Prostate gland (tissue), 2 donors: ENCODE measurements around the gene TMEM18. TPM values are rescaled to one million over a fixed set of nuclear protein-coding genes. Genes with fewer than 3 reads are reported as not detected.

ENCODE experiments used
- DNase-seq: peaks from one replicate; pipeline ENCODE4 v3.0.0-alpha.2; 2019; ENCODE audit warnings: low spot score
- H3K27ac ChIP-seq, 2 donors: fragments of 200-600 bp; sonication (generic); 2 replicates each; pipeline ENCODE4 v1.5.1; 2017 to 2019
- H3K27me3 ChIP-seq: fragments of 200-600 bp; sonication (generic); replicated peaks from 2 replicates; pipeline ENCODE4 v1.5.1; 2019; ENCODE audit not compliant: insufficient read depth
- H3K36me3 ChIP-seq, 2 donors: fragments of 200-600 bp; sonication (generic); 1 replicate in 1 of 2; 2 replicates in 1 of 2; pipeline versions ENCODE4 v1.5.1 to v1.8.1; 2017 to 2019
- H3K4me1 ChIP-seq: fragments of 200-600 bp; sonication (generic); replicated peaks from 2 replicates; pipeline ENCODE4 v1.5.1; 2019
- H3K4me3 ChIP-seq, 2 donors: fragments of 200-600 bp; sonication (generic); 2 replicates each; pipeline ENCODE4 v1.5.1; 2017 to 2019
- H3K9me3 ChIP-seq: fragments of 200-600 bp; sonication (generic); 2 replicates; pipeline ENCODE4 v1.5.1; 2017
- CTCF ChIP-seq, 4 experiments: fragments of 200-600 bp in 2 of 4; fragments of 450-650 bp in 2 of 4; sonication (generic) in 2 of 4; IDR thresholded peaks; 1 replicate in 3 of 4; 2 replicates in 1 of 4; pipeline ENCODE4 v1.5.1; 2016 to 2019; ENCODE audit warnings: antibody characterized with exemption in 4 of 4, mild to moderate bottlenecking in 2 of 4, moderate library complexity in 2 of 4
- POLR2A ChIP-seq: fragments of 450-650 bp; IDR thresholded peaks from one replicate; pipeline ENCODE4 v1.6.1; 2016; ENCODE audit warnings: antibody characterized with exemption, mild to moderate bottlenecking
- POLR2AphosphoS5 ChIP-seq: sonication (generic); formaldehyde crosslinking; IDR thresholded peaks from one replicate; pipeline ENCODE4 v1.6.1; 2017; ENCODE audit warnings: antibody characterized with exemption
- WGBS: methylation state at CpG from one replicate; pipeline ENCODE4 v1.1.5; 2018; 5-methylcytosine and 5-hydroxymethylcytosine counted together
- intact Hi-C: fragments of 100-400 bp; cut with DNase I; formaldehyde crosslinking; loops from one replicate; pipeline ENCODE4 v1.14.2; 2022
- total RNA-seq, 2 donors: library from RNA; depleted of rRNA; stranded (reverse); fragments of >200 nt; gene quantifications; one replicate each; pipeline ENCODE4 v1.1.0, GENCODE V29; 2016

Gene TMEM18
- total RNA-seq, 2 donors from 2014 or later = 17.7 to 19.3 TPM

GRCh38 chr2:641164-641871 lies 35.9 kb downstream of the TMEM18 start:
- no peak overlapping the region for H3K27ac ChIP-seq
- H3K4me1 ChIP-seq = no peaks in the 10 kb centered on the region
- intact Hi-C loops = no loop called here
- H3K36me3 ChIP-seq = no peaks in the 10 kb centered on the region
- DNase-seq = no peak
- no peak overlapping the region for H3K4me3 ChIP-seq
- WGBS = 40% methylated on average over 9 of the region's 9 CpGs
- H3K9me3 ChIP-seq = no peaks in the 10 kb centered on the region
- no peak for TF ChIP-seq POLR2AphosphoS5
- no peak for TF ChIP-seq POLR2A
- TF ChIP-seq CTCF (IDR thresholded peaks at IDR 0.05) = no peak
- no peaks in the 10 kb centered on the region for H3K27me3 ChIP-seq

- H3K27ac ChIP-seq = no peak overlapping the region
- no peaks in the 10 kb centered on the region for H3K9me3 ChIP-seq
- TF ChIP-seq POLR2AphosphoS5 = no peak
- intact Hi-C loops = loop anchor here (5.0 kb wide), 1 partner anchor 392 kb away; no protein-coding TSS in a partner anchor
- no peaks in the 10 kb centered on the region for H3K36me3 ChIP-seq
- no peaks in the 10 kb centered on the region for H3K4me1 ChIP-seq
- no peak for DNase-seq
- 80% methylated on average over 6 of the region's 6 CpGs for WGBS
- H3K27me3 ChIP-seq = no peaks in the 10 kb centered on the region
- no peak overlapping the region for H3K4me3 ChIP-seq
These were observed 37.5 kb downstream of the TMEM18 start for GRCh38 chr2:639703-640102.

GRCh38 chr2:637804-638203 lies 39.4 kb downstream of the TMEM18 start:
- WGBS = 76% methylated on average over 7 of the region's 7 CpGs
- H3K4me1 ChIP-seq = no peaks in the 10 kb centered on the region
- no peak for DNase-seq
- H3K4me3 ChIP-seq = no peak overlapping the region
- no peaks in the 10 kb centered on the region for H3K27me3 ChIP-seq
- no peak overlapping the region for H3K27ac ChIP-seq
- intact Hi-C loops = loop anchor here (5.0 kb wide), 1 partner anchor 391 kb away; no protein-coding TSS in a partner anchor
- no peaks in the 10 kb centered on the region for H3K9me3 ChIP-seq
- no peak for TF ChIP-seq CTCF (IDR thresholded peaks at IDR 0.05)
- TF ChIP-seq POLR2AphosphoS5 = no peak
- no peak for TF ChIP-seq POLR2A
- no peaks in the 10 kb centered on the region for H3K36me3 ChIP-seq

GRCh38 chr2:637406-637776 lies 39.8 kb downstream of the TMEM18 start:
- DNase-seq = peak; percentile 3
- no peaks in the 10 kb centered on the region for H3K27me3 ChIP-seq
- no peaks in the 10 kb centered on the region for H3K9me3 ChIP-seq
- TF ChIP-seq CTCF (IDR thresholded peaks at IDR 0.05) (no peak), POLR2AphosphoS5 (no peak), POLR2A (no peak)
- no peaks in the 10 kb centered on the region for H3K36me3 ChIP-seq
- no peak overlapping the region for H3K27ac ChIP-seq
- H3K4me3 ChIP-seq = no peak overlapping the region
- no peaks in the 10 kb centered on the region for H3K4me1 ChIP-seq
- intact Hi-C loops = loop anchor here (5.0 kb wide), 1 partner anchor 390 kb away; no protein-coding TSS in a partner anchor
- 61% methylated on average over 15 of the region's 16 CpGs for WGBS

GRCh38 chr2:636641-637405 lies 40.4 kb downstream of the TMEM18 start:
- Histone ChIP-seq H3K27ac (no peak overlapping the region), H3K36me3 (no peaks in the 10 kb centered on the region), H3K4me1 (no peaks in the 10 kb centered on the region), H3K4me3 (peak overlapping the region; percentile 7 to 18), H3K9me3 (no peaks in the 10 kb centered on the region), H3K27me3 (no peaks in the 10 kb centered on the region)
- TF ChIP-seq POLR2A (no peak), CTCF (IDR thresholded peaks at IDR 0.05) (peak; percentile 70 to 89 (median 86)), POLR2AphosphoS5 (peak; percentile 32)
- intact Hi-C loops = loop anchor here (5.0 kb wide), 1 partner anchor 390 kb away; no protein-coding TSS in a partner anchor
- WGBS = 16% methylated on average over 57 of the region's 57 CpGs
- peak; percentile 57 for DNase-seq
